Left renal cortex interstitium (tissue), 4 donors: Measurements from ENCODE around the gene ACAP3. TPM values are rescaled to one million over a fixed set of nuclear protein-coding genes. Genes with fewer than 3 reads are reported as not detected.
"Not testable (repeated sequence)": the region's sequence is repeated elsewhere in the genome, so short reads cannot be mapped to it uniquely, and the experiment has no call there.

Experiments
- DNase-seq, 4 donors: peaks; one replicate each; pipeline ENCODE4 v3.0.0-alpha.2; 2013; ENCODE audit warnings: low read depth in 4 of 4, low spot score in 2 of 4, missing footprints in 1 of 4
- polyA plus RNA-seq, 4 donors: library from polyadenylated mRNA; unstranded; fragments of 120-200 nt; gene quantifications; one replicate each; pipeline ENCODE4 v1.2.1, GENCODE V29; 2013; ENCODE audit not compliant: insufficient read length in 4 of 4

The ACAP3 gene
- polyA plus RNA-seq, 4 donors, result 14.9 to 45.2 (median 33.0) TPM

GRCh38 chr1:1248009-1248913, 59.5 kb downstream of the ACAP3 start:
- DNase-seq, result not testable (repeated sequence)

GRCh38 chr1:1247341-1247913, 60.3 kb downstream of the ACAP3 start:
- DNase-seq, result no peak

DNA sequence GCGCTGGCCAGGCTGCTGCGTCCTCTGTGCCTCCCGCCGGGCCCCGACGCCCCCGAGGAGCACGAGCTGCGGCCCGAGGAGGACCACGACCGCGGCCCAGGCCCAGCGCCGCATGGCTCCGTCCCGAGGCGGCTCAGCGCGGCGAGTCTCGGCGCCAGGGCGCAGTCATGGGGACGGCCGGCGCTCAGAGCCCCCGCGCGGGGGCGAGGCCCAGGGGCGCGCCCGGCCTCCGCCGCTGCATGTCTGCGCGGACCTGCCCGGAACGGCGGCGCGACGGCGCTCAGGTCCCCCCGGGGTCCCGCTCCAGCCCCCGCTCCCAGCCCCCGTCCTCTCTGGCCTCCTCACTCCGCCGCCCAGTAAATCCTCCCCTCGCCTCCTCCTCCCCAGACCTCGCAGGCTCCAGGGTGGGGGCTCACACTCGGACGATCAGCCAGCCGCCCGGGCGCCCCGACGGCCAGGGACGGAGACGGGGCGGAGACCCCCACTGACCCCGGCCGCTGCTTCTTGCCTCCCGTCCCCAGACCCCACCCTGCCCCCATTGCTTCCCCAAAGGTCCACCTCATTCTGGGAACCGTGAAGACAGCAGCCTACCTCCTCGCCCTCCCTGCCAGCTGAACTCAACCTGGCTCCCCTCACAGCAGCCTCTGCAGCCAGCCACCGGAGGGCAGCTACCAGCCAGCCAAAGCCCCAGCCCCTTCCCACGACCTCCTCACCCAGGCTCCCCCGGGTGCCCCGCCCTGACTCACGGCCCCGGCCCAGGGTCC, 61.0 kb downstream of the ACAP3 start, which contains the start of gene C1QTNF12:
C1QTNF12 (minus strand) TSS at position 146 of the 764 bp plus-strand sequence; CDS start at position 114, 32 bp downstream.
- no peak for DNase-seq

- DNase-seq, result no peak
Observed at GRCh38 chr1:1245817-1246576, 61.7 kb downstream of the ACAP3 start.

DNA sequence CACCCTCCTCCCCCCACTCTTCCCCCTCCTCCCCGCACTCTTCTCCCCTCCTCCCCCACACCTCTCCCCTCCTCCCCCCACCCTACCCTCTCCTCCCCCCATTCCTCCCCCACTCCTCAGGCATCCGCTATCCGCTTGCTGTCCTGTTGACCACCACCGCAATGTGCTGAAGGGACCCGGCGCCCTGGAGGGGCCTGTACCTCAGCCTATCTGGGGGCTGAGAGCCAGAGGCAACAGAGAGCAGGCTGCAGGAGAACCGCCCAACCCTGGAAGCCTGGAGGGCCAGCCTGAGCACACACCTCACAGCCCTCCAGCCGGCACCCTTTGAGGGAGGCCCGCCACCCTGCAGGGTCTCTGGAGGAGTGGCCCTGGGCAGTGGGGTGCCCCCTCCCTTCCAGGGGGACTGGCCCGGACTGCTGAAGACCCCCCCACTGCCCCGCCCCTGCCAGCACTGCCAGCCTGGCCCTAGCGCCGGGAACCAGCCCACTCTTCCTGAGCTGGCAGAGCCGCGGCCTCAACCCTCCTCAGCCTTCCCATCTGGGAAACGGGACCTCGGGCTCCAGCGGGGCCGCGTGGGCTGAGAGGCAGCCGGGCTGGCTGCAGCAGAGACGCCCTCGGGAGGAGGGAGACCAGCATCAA, 62.4 kb downstream of the ACAP3 start:
- no peak for DNase-seq

GRCh38 chr1:1244192-1244811, 63.4 kb downstream of the ACAP3 start:
- DNase-seq, result no peak

DNA sequence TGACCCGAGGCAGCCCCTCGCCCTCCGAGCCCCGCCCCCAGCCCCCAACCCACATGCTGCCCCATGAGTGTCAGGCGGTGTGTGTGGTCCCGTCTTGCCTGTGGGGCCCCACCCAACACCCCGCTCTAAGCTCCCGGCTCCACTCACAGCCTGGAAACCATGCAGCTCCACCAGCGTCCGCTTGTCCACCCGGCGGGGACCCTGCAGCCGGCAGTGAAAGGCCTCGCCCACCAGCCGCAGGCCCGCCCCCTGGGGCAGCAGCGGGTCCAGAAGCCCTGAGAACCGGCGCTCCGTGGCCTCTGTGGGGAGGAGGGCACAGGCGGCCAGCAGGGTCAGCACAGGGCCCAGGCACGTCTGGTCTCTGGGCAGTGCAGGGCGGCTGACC, 63.9 kb downstream of the ACAP3 start:
- no peak for DNase-seq

- DNase-seq, result no peak
Observed at GRCh38 chr1:1243266-1243660, 64.5 kb downstream of the ACAP3 start.

DNA sequence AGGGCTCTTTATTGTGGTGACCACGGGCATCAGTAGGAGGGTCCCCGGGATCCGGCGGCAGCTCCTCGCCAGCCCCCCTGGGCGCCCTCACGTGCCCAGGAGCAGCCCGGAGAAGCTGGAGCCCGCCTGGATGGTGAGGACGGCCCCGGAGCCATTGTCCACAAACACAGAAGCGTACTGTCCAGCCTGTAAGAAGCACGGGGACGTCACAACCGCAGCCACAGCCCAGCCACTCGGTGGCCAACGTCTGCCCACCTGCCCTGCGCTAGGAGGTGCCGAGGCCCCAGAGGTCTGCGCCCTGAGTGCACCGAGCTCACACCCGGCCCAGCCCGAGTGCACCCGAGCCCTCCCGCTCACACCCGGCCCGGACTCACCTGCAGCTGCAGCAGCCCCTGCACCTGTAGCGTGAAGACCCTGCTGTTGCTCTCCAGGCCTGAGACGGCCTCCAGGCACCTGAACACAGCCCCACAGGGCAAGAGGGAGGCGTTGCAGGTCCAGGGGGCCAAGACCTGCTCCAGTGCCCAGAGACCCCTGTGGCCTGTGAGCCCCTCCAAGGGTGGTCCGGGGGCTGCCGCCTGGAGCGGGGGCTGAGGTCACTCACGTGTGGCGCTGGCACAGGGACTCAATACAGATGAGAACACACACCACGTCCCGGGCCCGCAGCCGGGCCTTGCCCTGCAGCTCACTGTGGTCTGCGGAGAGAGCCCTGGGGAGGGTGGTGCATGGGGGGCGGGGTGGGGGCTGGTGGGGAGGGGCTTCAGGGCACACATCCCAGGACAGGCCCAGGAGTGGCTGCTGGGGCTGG, 65.1 kb downstream of the ACAP3 start:
- DNase-seq, result no peak

Other genes starting within 250 kb of the ACAP3 start
- under 1 TPM; 0.32 to 0.78 (median 0.69) TPM for gene RNF223, start 233.6 kb downstream of the ACAP3 start, polyA plus RNA-seq
- gene C1orf159, start 191.8 kb downstream of the ACAP3 start, polyA plus RNA-seq, result 10 to 100 TPM in 3 of 4 donors, 1 to 10 TPM in 1; 5.5 to 24.1 (median 14.1) TPM
- 1 to 10 TPM in 1 of 4 donors, under 1 TPM in 3; 0.41 to 1.1 (median 0.63) TPM for gene TTLL10, start 134.1 kb downstream of the ACAP3 start, polyA plus RNA-seq
- under 1 TPM; 0.29 to 0.79 (median 0.53) TPM for gene TNFRSF18, start 101.3 kb downstream of the ACAP3 start, polyA plus RNA-seq
- 1 to 10 TPM; 1.7 to 3.1 (median 2.0) TPM for gene TNFRSF4, start 93.8 kb downstream of the ACAP3 start, polyA plus RNA-seq
- 100 to 1,000 TPM; 115 to 144 (median 130) TPM for gene SDF4, start 75.9 kb downstream of the ACAP3 start, polyA plus RNA-seq
- 10 to 100 TPM; 19.8 to 24.4 (median 21.4) TPM for gene B3GALT6, start 75.7 kb downstream of the ACAP3 start, polyA plus RNA-seq
- 10 to 100 TPM in 3 of 4 donors, 1 to 10 TPM in 1; 7.2 to 17.3 (median 14.9) TPM for gene C1QTNF12, start 61.2 kb downstream of the ACAP3 start, polyA plus RNA-seq
- gene UBE2J2, start 34.1 kb downstream of the ACAP3 start, polyA plus RNA-seq, result 10 to 100 TPM; 40.9 to 68.6 (median 58.4) TPM
- 10 to 100 TPM in 1 of 4 donors, 1 to 10 TPM in 3; 2.4 to 10.2 (median 6.9) TPM for gene SCNN1D, start 27.5 kb downstream of the ACAP3 start, polyA plus RNA-seq
- gene PUSL1, start 667 bp upstream of the ACAP3 start, polyA plus RNA-seq, result 10 to 100 TPM in 2 of 4 donors, 1 to 10 TPM in 2; 7.3 to 12.4 (median 10.7) TPM
- 100 to 1,000 TPM in 3 of 4 donors, 10 to 100 TPM in 1; 94.8 to 169 (median 129) TPM for gene INTS11, start 16.7 kb upstream of the ACAP3 start, polyA plus RNA-seq
- 10 to 100 TPM; 12.4 to 21.1 (median 17.3) TPM for gene CPTP, start 16.9 kb upstream of the ACAP3 start, polyA plus RNA-seq
- under 1 TPM; 0.28 to 0.70 (median 0.45) TPM for gene TAS1R3, start 23.4 kb upstream of the ACAP3 start, polyA plus RNA-seq
- gene DVL1, start 41.5 kb upstream of the ACAP3 start, polyA plus RNA-seq, result 10 to 100 TPM; 24.6 to 52.2 (median 45.6) TPM
- 100 to 1,000 TPM; 164 to 219 (median 209) TPM for gene MXRA8, start 50.6 kb upstream of the ACAP3 start, polyA plus RNA-seq
- gene AURKAIP1, start 67.3 kb upstream of the ACAP3 start, polyA plus RNA-seq, result 100 to 1,000 TPM in 1 of 4 donors, 10 to 100 TPM in 3; 64.4 to 107 (median 84.7) TPM
- 100 to 1,000 TPM; 178 to 392 (median 277) TPM for gene CCNL2, start 91.4 kb upstream of the ACAP3 start, polyA plus RNA-seq
- gene MRPL20, start 99.4 kb upstream of the ACAP3 start, polyA plus RNA-seq, result 100 to 1,000 TPM; 111 to 143 (median 117) TPM
- 10 to 100 TPM in 3 of 4 donors, 1 to 10 TPM in 1; 5.1 to 27.6 (median 12.1) TPM for gene ANKRD65, start 113.3 kb upstream of the ACAP3 start, polyA plus RNA-seq
- 100 to 1,000 TPM in 1 of 4 donors, 10 to 100 TPM in 3; 48.3 to 104 (median 66.7) TPM for gene VWA1, start 127.8 kb upstream of the ACAP3 start, polyA plus RNA-seq
- gene ATAD3C, start 141.8 kb upstream of the ACAP3 start, polyA plus RNA-seq, result 1 to 10 TPM; 2.6 to 3.7 (median 2.9) TPM
- gene ATAD3B, start 163.8 kb upstream of the ACAP3 start, polyA plus RNA-seq, result 10 to 100 TPM in 3 of 4 donors, 1 to 10 TPM in 1; 9.4 to 29.9 (median 20.5) TPM
- gene ATAD3A, start 204.2 kb upstream of the ACAP3 start, polyA plus RNA-seq, result 10 to 100 TPM; 15.8 to 31.6 (median 24.4) TPM
- 1 to 10 TPM; 4.3 to 8.4 (median 7.3) TPM for gene TMEM240, start 232.7 kb upstream of the ACAP3 start, polyA plus RNA-seq